NCI-H2196 treated with DMSO at 0.1 percent for 48 hours (cell line): ENCODE results near the gene PARD3B.

Experiments
- DNase-seq: peaks from one replicate; lab custom pipeline; 2025; ENCODE audit not compliant: unreplicated experiment; lab: John Stamatoyannopoulos, UW

The PARD3B gene

GRCh38 chr2:204544961-204545860 lies at the start of gene PARD3B:
PARD3B (plus strand) TSS chr2:204545475; CDS start chr2:204546000, 525 bp downstream.
- no peak for DNase-seq

- no peak for DNase-seq
Observed at GRCh38 chr2:204496779-204497178, 48.5 kb upstream of the PARD3B start.

GRCh38 chr2:204497855-204498254 lies 47.4 kb upstream of the PARD3B start:
- DNase-seq, result no peak

GRCh38 chr2:204498291-204498690 lies 47.0 kb upstream of the PARD3B start:
- no peak for DNase-seq

GRCh38 chr2:204503869-204504268 lies 41.4 kb upstream of the PARD3B start:
- no peak for DNase-seq

GRCh38 chr2:204504594-204504993 lies 40.7 kb upstream of the PARD3B start:
- DNase-seq, result no peak

GRCh38 chr2:204505488-204505887 lies 39.8 kb upstream of the PARD3B start:
- no peak for DNase-seq

- DNase-seq, result no peak
Observed at GRCh38 chr2:204505946-204506345, 39.3 kb upstream of the PARD3B start.

GRCh38 chr2:204507636-204508035 lies 37.6 kb upstream of the PARD3B start:
- no peak for DNase-seq

GRCh38 chr2:204510709-204511420 lies 34.4 kb upstream of the PARD3B start:
- DNase-seq, result no peak

GRCh38 chr2:204514439-204514838 lies 30.8 kb upstream of the PARD3B start:
- DNase-seq, result no peak

- DNase-seq, result no peak
Observed at GRCh38 chr2:204515416-204515815, 29.9 kb upstream of the PARD3B start.

- DNase-seq, result no peak
Observed at GRCh38 chr2:204517154-204517553, 28.1 kb upstream of the PARD3B start.

GRCh38 chr2:204529795-204530463 lies 15.3 kb upstream of the PARD3B start:
- DNase-seq, result no peak

- DNase-seq, result no peak
Observed at GRCh38 chr2:204530464-204530805, 14.8 kb upstream of the PARD3B start.

GRCh38 chr2:204533629-204534370 lies 11.5 kb upstream of the PARD3B start:
- no peak for DNase-seq

- no peak for DNase-seq
Observed at GRCh38 chr2:204535356-204535755, 9.9 kb upstream of the PARD3B start.

GRCh38 chr2:204535764-204536163 lies 9.5 kb upstream of the PARD3B start:
- DNase-seq, result no peak

GRCh38 chr2:204538182-204539018 lies 6.9 kb upstream of the PARD3B start:
- DNase-seq, result no peak

GRCh38 chr2:204539019-204539385 lies 6.3 kb upstream of the PARD3B start:
- DNase-seq, result no peak
